Loucy (cell line): ENCODE data around the gene DUS2.
A peak's percentile ranks its signal among the peaks of the same experiment; 100 is the strongest.

Source experiments
- H2AFZ ChIP-seq: fragments of 200-600 bp; sonication (generic); 2 replicates; pipeline ENCODE4 v1.6.0; 2016; ENCODE audit warnings: antibody characterized with exemption, mild to moderate bottlenecking, low read length, moderate library complexity
- H3F3A ChIP-seq: fragments of 200-600 bp; 2 replicates; pipeline ENCODE4 v1.6.0; 2016; ENCODE audit warnings: antibody characterized with exemption, low read depth, mild to moderate bottlenecking
- H3K27me3 ChIP-seq: fragments of 200-600 bp; sonication (generic); 2 replicates; pipeline ENCODE4 v1.6.1; 2014; ENCODE audit warnings: low read length, mild to moderate bottlenecking; ENCODE audit not compliant: insufficient read depth, poor library complexity, severe bottlenecking
- H3K36me3 ChIP-seq: fragments of 200-600 bp; sonication (generic); 2 replicates; pipeline ENCODE4 v1.6.1; 2016; ENCODE audit warnings: low read length; ENCODE audit not compliant: insufficient read depth
- H3K4me1 ChIP-seq: fragments of 200-600 bp; sonication (generic); 2 replicates; pipeline ENCODE4 v1.5.1; 2014; ENCODE audit warnings: low read length, mild to moderate bottlenecking; ENCODE audit not compliant: insufficient read depth, poor library complexity, severe bottlenecking
- H3K4me2 ChIP-seq: fragments of 200-600 bp; sonication (generic); 2 replicates; pipeline ENCODE4 v1.6.0; 2014; ENCODE audit warnings: antibody characterized with exemption, low read length, low read depth, mild to moderate bottlenecking; ENCODE audit not compliant: poor library complexity, severe bottlenecking
- H3K4me3 ChIP-seq: fragments of 200-600 bp; sonication (generic); 2 replicates; pipeline ENCODE4 v1.5.1; 2014; ENCODE audit warnings: low read length, mild to moderate bottlenecking, mixed read lengths; ENCODE audit not compliant: poor library complexity, severe bottlenecking
- H3K79me2 ChIP-seq: fragments of 200-600 bp; sonication (generic); 2 replicates; pipeline ENCODE4 v1.6.1; 2014; ENCODE audit warnings: low read length; ENCODE audit not compliant: insufficient read depth
- H3K9ac ChIP-seq: fragments of 200-600 bp; sonication (generic); 2 replicates; pipeline ENCODE4 v1.6.0; 2014; ENCODE audit warnings: mild to moderate bottlenecking, low read depth, low read length, moderate library complexity; ENCODE audit not compliant: poor library complexity, severe bottlenecking
- H3K9me2 ChIP-seq: fragments of 200-600 bp; sonication (generic); replicated peaks from 2 replicates; pipeline ENCODE4 v1.6.1; 2016; ENCODE audit warnings: low read depth, low read length, mixed read lengths
- H3K9me3 ChIP-seq: fragments of 200-600 bp; sonication (generic); 2 replicates; pipeline ENCODE4 v1.6.1; 2014; ENCODE audit warnings: mild to moderate bottlenecking, antibody characterized with exemption, low read length, low read depth; ENCODE audit not compliant: insufficient read depth
- H4K20me1 ChIP-seq: fragments of 200-600 bp; sonication (generic); 2 replicates; pipeline ENCODE4 v1.6.0; 2014; ENCODE audit warnings: antibody characterized with exemption, low read length, mild to moderate bottlenecking; ENCODE audit not compliant: insufficient read depth, poor library complexity, severe bottlenecking
- CTCF ChIP-seq: fragments of 200-600 bp; sonication (generic); conservative IDR thresholded peaks from 2 replicates; pipeline ENCODE4 v1.5.1; 2014; ENCODE audit warnings: mild to moderate bottlenecking, antibody characterized with exemption, low read length
- EZH2phosphoT487 ChIP-seq: fragments of 200-600 bp; IDR thresholded peaks from 2 replicates; pipeline ENCODE4 v1.6.1; 2018; ENCODE audit warnings: antibody characterized with exemption, mild to moderate bottlenecking, moderate library complexity, borderline replicate concordance

DUS2 gene

GRCh38 chr16:68070806-68071517 lies 47.9 kb downstream of the DUS2 start:
- Histone ChIP-seq H3F3A (no peaks in the 10 kb centered on the region), H3K9me2 (no peaks in the 10 kb centered on the region), H3K9ac (peak overlapping the region; percentile 60), H3K4me2 (peak overlapping the region; percentile 72), H2AFZ (no peak overlapping the region), H3K79me2 (peaks cover 35% of the 10 kb centered on the region), H4K20me1 (no peaks in the 10 kb centered on the region), H3K4me1 (peaks cover 68% of the 10 kb centered on the region), H3K27me3 (no peaks in the 10 kb centered on the region), H3K9me3 (no peaks in the 10 kb centered on the region), H3K36me3 (0 out of 2 replicates have a peak, but pooled peaks cover 4% of the 10 kb centered on the region), H3K4me3 (peak overlapping the region; percentile 49)
- TF ChIP-seq CTCF, result peak; percentile 42
- TF ChIP-seq EZH2phosphoT487, result no peak

- no peak overlapping the region for H3K4me3 ChIP-seq
- no peak overlapping the region for H2AFZ ChIP-seq
- no peaks in the 10 kb centered on the region for H3K9me3 ChIP-seq
- no peaks in the 10 kb centered on the region for H3K9me2 ChIP-seq
- TF ChIP-seq CTCF, result no peak
- no peak for TF ChIP-seq EZH2phosphoT487
- H3K4me1 ChIP-seq, result peaks cover 73% of the 10 kb centered on the region
- no peaks in the 10 kb centered on the region for H3F3A ChIP-seq
- no peaks in the 10 kb centered on the region for H3K27me3 ChIP-seq
- peak overlapping the region; percentile 44 for H3K9ac ChIP-seq
- H4K20me1 ChIP-seq, result no peaks in the 10 kb centered on the region
- H3K4me2 ChIP-seq, result peak overlapping the region; percentile 72
- peaks cover 41% of the 10 kb centered on the region for H3K79me2 ChIP-seq
- H3K36me3 ChIP-seq, result 0 out of 2 replicates have a peak, but pooled peaks cover 4% of the 10 kb centered on the region
These were observed 48.4 kb downstream of the DUS2 start for GRCh38 chr16:68071518-68071901.

DNA sequence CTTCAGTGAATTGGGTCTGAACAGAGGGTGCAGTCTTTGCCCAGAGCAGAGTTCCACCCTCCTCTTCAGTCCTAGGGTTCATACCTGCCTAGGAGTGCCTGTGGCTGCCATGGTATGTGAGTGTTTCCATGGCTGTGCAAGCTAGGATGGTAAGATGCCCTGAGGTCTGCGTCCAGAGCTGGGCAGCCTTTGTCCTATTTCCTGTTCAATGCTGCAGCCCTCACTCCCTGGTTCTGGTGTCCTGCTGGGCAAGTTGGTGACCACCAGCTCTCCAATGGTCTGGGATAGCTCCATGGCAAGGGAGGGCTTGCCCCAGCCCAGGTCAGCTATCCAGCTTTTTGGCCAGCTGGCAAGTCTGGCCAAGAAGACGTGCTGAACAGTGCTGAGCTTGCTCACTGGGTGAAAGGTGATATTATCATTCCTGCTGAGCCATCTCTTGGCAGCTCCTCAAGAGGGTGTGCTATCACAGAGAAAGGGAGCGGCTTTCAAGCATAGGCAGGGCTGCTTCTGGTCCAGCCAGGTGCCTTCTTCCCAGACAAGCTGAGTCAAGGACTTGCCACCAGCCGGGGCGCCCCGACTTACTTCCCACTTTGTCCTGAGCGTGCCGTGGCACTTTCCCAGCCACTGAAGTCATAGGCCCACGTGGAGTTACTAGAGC lies 49.1 kb downstream of the DUS2 start:
- no peak overlapping the region for H3K4me3 ChIP-seq
- peak overlapping the region; percentile 44 for H3K9ac ChIP-seq
- no peaks in the 10 kb centered on the region for H3K27me3 ChIP-seq
- no peaks in the 10 kb centered on the region for H3K9me3 ChIP-seq
- no peaks in the 10 kb centered on the region for H3F3A ChIP-seq
- peaks cover 75% of the 10 kb centered on the region for H3K4me1 ChIP-seq
- H3K4me2 ChIP-seq, result peak overlapping the region; percentile 23
- TF ChIP-seq EZH2phosphoT487 (no peak), CTCF (peak; percentile 42)
- no peaks in the 10 kb centered on the region for H4K20me1 ChIP-seq
- H3K79me2 ChIP-seq, result peaks cover 43% of the 10 kb centered on the region
- H3K36me3 ChIP-seq, result 0 out of 2 replicates have a peak, but pooled peaks cover 4% of the 10 kb centered on the region
- no peaks in the 10 kb centered on the region for H3K9me2 ChIP-seq
- H2AFZ ChIP-seq, result no peak overlapping the region
